Measurements from ENCODE around the gene C6orf89.

- TF ChIP-seq EZH2 (IDR thresholded peaks at IDR 0.05) (no peak), POLR2A (IDR thresholded peaks at IDR 0.05; ENCODE audit: borderline replicate concordance, extremely low read depth, insufficient read depth, insufficient read length) (no peak), ZFX (IDR thresholded peaks at IDR 0.05) (no peak), ELF1 (IDR thresholded peaks at IDR 0.05; ENCODE audit: borderline replicate concordance, low read depth) (no peak), JUND (IDR thresholded peaks at IDR 0.05) (no peak), CTCF (IDR thresholded peaks at IDR 0.05 in 2 of 3, conservative IDR thresholded peaks at IDR 0.05 in 1 of 3; ENCODE audit: borderline replicate concordance in 1 of 3, insufficient read depth in 1 of 3, low read depth in 2 of 3, low read length in 2 of 3) (no peak), EGR1 (IDR thresholded peaks at IDR 0.05; ENCODE audit: low read depth) (no peak), POLR2AphosphoS5 (IDR thresholded peaks at IDR 0.05; ENCODE audit: low read depth, low read length) (no peak), MAX (IDR thresholded peaks at IDR 0.05) (no peak), RAD21 (IDR thresholded peaks at IDR 0.05; ENCODE audit: low read depth) (no peak), FOSL1 (IDR thresholded peaks at IDR 0.05; ENCODE audit: low read depth) (no peak), SIN3A (IDR thresholded peaks at IDR 0.05; ENCODE audit: low read depth) (no peak), REST (IDR thresholded peaks at IDR 0.05; ENCODE audit: low read depth) (no peak)
Observed at GRCh38 chr6:36838896-36839748, 46.6 kb upstream of the C6orf89 start, which contains the start of gene CPNE5.

Measured in HCT116 (cell line).